Measurements from ENCODE around the gene UBR4. TPM values are rescaled to one million over a fixed set of nuclear protein-coding genes. Genes with fewer than 3 reads are reported as not detected.
"Not testable (repeated sequence)": the region's sequence is repeated elsewhere in the genome, so short reads cannot be mapped to it uniquely, and the experiment has no call there.

UBR4 gene
- total RNA-seq = 69.7 TPM

DNA sequence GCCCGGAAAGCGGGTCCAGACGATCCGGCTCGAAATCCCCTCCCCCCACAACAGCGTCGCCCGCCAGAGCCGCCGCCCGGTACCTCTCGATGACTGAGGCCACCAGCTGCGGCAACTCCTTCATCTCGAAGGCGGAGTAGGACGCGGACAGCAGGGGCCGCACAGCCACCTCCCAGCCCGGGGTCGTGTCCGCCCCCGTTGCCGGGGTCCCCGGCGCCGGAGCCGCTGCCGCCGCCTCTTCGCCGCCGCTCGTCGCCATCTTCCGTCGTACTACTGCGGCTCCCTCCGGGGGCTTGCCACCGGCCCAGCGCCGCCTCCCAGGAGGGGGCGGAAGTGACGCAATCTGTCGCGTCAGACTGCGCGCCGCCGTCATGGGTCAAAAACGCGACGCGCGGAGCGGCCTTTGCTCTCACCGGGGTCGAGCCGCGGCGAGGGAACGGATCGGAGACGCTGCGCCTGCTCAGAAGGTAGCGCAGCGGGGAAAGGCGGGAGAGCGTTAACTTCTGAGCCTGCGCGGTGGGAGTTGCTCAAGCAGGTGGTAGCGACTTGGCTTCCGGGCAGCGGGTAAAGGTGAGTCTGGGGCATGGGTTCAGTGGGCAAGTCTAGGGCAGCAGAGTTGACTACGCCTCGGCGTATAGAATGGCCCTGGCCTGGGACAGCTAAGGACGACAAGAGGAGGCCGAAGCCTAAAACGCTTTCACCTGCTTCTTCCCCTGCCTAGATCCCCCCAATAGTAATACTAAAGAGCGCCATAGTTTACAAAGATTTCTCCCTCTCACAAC, at the start of gene UBR4:
Gene UBR4 (minus strand): TSS at position 277 of the 782 bp plus-strand sequence. CDS start 18 bp downstream, at position 259.
- FAIRE-seq (no peak), DNase-seq (ENCODE audit: low spot score in 2 of 2) (peak; percentile 92 to 94)

DNA sequence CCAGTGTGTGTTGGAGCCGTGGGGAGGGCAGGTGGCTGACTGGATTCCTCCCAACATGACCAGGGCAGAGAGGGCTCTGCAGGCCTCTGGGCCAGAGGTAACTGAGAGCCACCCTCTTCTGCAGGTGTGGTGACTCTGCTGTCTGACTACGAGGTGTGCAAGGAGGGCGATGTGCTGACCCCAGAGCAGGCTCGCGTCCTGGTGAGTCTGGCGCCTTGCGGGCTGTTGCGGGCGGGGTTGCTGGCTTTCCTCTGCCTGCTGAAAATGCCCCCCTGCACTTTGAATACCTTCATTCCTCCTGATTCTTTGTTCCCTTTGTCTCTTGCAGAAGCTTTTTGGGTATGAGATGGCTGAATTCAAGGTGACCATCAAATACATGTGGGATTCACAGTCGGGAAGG, 48.3 kb upstream of the UBR4 start:
- no peak for DNase-seq (ENCODE audit: low spot score in 2 of 2)
- FAIRE-seq = no peak

DNA sequence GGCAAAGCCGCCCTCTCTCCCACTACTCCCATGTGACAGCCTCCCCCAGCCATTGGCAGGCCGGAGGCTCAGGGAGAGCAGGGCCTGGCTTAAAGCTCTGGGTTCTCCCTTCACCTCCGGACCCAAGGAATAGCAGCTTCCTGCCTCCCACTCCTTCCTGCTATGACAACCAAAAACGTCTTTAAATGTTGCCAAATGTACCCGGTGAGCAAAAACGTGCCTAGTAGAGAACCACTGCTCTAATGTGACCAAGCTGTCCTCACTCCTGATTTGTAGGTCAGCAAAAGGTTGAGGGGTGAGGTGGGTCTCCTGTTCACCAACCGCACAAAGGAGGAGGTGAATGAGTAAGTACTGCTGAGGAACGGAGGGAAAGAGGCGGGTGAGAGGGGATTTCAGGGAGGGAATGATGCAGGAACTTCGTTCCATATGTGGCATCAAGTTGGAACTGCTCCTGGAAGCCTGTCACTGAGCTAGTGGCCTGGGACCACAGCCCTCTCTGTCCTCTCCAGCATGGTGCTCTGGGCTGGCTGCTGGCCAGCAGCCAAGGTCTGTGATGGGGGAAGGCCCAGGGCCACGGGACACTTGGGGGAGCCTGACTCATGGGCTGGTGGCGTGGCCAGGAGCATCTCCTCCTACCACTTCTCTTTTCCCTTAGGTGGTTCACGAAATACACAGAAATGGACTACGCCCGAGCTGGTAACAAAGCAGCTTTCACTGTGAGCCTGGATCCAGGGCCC, 47.3 kb upstream of the UBR4 start:
- DNase-seq (ENCODE audit: low spot score in 2 of 2) = no peak
- no peak for FAIRE-seq

DNA sequence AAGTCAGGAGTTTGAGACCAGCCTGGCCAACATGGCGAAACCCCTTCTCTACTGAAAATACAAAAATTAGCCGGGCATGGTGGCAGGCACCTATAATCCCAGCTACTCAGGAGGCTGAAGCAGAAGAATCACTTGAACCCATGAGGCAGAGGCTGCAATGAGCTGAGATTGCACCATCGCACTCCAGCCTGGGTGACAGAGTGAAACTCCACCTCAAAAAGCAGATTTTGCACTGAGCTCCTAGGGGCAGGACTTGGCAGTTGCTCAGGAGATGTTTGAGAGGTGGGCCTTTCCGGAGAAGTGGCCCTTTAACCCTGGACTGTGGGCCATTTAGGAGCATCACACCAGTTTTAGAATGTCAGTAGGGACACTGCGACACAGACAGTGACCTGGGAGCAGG, 46.2 kb upstream of the UBR4 start:
- not testable (repeated sequence) for DNase-seq (ENCODE audit: low spot score in 2 of 2); FAIRE-seq

DNA sequence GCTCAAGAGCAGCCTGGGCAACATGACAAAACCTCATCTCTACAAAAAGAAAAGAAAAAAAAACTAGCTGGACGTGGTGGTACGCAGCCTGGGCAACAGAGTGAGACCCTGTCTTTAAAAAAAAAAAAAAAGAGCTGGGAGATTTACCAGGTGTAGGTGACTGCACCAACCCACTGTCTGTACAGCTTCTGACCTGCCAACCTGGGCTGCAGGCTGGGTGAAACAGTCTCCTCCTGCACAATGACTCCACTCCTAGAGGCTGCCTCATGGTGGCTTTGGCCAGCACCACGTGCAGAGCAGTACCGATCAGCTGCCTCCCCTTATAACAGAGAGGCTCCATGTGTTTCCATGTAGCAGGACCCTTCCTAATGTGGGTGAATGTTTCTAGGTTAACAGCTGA, 45.2 kb upstream of the UBR4 start:
- DNase-seq (ENCODE audit: low spot score in 2 of 2) (no peak), FAIRE-seq (no peak)

DNA sequence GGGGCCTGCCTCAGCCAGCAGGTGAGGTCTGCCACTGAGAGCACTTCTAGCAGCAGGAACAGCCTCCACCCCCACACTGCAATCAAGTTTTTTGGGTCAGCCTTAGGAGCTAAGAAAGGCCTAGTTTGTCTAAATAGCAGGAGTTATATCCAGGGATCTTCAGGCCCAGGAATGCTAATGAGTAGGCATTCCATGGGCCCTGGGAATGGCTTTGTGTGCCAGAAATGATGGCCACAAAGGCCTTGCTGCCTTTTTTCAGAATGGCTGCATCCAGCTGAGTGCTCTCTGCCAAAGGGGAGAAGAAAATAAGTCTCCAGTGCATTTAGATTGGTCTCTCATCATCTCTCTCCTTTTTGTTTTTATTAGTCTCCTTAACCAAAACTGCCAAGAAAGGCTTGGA, 44.4 kb upstream of the UBR4 start:
- no peak for FAIRE-seq

DNA sequence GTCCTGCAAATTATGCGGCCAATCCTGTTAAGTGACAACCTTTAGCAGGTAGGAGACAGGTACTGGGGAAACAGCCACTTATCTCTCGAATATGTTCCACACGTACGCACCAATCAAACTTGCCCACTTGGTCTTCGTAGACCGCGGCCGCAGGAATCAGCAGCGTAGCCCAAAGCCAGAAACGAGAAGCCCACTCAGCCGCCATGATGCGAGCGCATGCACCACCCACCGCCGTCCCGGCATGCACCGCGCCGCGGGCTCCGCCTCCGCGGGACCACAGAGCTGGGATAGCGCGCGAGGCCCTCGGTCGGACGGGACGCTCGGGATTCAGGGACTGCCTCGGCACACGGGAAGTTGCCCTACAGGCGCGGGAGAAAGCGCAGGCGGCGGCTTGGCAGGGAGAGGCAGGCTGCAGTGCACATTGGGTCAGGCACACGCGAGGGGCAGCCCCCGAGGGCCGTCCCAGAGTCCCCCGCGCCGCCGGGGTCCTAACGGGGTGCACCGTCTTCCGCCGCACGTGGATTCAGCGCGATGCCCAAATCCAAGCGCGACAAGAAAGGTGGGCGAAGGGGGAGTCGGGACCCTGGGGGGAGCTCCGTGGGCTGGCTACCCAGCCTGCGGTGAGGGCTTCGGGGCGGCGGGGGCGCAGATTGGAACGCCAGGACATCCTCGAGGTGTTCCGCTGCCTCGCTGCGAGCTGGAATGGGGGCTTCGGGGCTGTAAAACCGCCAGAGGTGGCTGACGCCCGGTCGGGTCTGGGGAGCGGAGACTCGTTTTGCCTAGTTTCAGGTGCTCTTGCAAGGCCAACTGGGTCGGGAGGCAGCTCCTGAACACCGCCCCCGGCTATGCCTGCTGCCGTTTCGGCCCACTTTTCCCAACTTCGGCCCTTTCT, 41.5 kb upstream of the UBR4 start, which contains the start of the genes EMC1 and MRTO4:
Gene EMC1 (minus strand): TSS at position 220 of the 892 bp plus-strand sequence. CDS start 15 bp downstream, at position 205.
Gene MRTO4 (plus strand): TSS at position 501 of the 892 bp plus-strand sequence. CDS start 31 bp downstream, at position 532.
- FAIRE-seq (no peak), DNase-seq (ENCODE audit: low spot score in 2 of 2) (peak; percentile 87 to 91)

More for the DNA sequence above, 44.4 kb upstream of the UBR4 start:
- no peak for DNase-seq (ENCODE audit: low spot score in 2 of 2)

DNA sequence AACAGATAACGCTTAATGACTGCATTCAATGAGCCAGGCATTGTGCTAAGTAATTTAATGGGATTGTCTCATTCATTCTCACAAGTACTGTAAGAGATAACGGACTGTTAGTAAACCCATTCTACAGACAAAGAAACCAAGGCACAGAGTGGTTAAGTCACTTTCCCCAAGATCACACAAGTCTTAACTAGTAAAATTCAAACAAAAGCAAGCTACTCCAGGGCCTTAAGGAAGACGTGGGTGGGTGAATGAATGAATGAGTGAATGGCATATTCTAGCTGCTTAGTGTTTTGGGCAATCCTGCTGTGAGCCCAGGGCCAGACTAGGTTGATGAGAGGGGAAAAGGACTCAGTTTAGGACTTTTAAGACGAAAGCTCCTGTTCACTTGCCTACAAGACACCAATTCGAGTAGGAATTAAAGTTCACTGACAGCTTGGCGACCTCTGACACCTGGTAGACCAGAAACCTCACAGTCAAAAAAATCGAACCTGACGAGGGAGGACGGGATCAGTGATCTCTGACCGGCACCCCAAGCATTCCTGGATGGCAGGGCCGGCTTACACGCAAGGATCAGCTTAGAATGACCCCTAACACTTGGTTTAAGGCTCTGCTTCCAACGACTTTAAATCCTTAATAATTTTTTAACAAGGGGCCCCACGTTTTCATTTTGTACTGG, 40.7 kb upstream of the UBR4 start:
- DNase-seq (ENCODE audit: low spot score in 2 of 2) (no peak), FAIRE-seq (no peak)

DNA sequence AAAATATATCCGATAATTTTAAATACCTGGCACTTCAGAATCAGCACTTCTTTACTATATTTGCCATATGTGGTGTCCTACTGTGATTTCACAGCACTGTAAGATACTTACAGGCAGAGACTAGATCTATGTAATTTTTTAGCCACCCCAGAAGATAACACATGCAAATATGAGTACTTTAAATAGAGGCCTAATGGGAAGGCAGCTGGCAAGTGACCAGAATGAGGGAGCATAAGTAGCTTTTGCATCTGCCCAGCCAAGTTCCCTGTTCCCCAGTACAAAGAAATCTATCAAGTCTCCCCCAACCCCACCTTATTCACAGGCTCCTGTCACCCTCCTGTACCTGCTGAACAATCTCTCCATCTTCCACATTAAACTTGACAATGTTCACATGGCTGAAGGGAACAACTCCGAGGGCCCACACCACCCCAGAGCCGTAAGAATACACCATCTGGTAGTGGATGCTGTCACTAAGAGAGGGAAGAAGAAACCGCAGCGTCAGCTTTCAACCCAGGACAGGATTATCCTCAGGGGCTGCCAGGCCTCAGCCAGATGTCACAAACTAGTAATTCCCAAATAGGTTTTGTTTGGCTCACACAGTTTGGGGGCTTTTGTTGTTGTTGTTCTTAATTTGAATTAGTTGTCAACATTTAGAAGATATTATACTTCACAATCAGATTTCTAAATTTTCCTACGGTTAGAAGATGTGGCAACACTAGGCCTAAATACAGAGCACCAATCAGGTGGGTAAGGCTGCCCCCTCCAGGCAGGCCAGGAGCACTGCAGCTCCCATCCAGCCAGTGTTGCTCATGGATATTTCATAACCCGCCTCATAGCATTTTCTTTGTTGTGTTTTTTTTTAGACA, 30.8 kb upstream of the UBR4 start:
- DNase-seq (ENCODE audit: low spot score in 2 of 2) = peak in 1 of 2 donors; percentile 79
- no peak for FAIRE-seq

DNA sequence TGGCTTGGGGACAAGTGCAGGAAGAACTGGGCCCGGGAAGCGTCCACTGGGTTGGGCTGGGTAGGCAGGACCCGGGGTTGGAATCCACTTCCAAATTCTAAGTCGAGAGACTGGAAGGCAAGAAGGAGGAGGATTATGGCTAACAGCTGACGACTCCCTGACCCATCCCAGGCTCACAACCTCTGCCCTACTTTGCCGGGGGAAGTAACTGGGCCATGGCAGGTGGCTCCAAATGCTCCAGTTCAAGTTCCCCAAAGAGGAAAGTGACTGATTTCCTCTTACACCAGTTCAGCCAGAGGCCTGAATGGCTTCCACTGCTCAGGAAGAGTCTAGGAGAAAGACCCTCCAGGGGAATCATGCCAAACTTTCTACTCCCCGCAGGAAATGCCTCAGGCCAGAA, 29.8 kb upstream of the UBR4 start:
- DNase-seq (ENCODE audit: low spot score in 2 of 2) (no peak), FAIRE-seq (no peak)

DNA sequence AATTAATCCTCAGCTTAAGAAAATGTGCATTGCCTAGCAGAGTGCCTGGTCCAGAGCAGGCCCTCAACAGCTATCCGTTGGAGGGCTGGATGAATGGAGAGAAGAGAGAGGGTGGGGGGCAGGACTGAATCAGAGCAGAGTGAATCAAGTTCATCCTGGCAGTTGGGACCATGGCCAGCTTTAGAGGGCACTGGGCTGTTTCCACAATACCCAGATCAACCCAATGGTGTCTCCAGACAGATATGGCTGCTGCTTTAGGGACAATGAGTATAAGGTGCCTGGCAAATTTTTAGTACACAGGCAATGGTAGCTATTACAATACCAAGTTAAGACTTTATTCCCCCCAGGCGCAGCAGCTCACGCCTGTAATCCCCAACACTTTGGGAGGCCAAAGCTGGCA, 24.2 kb upstream of the UBR4 start:
- FAIRE-seq (no peak), DNase-seq (ENCODE audit: low spot score in 2 of 2) (no peak)

DNA sequence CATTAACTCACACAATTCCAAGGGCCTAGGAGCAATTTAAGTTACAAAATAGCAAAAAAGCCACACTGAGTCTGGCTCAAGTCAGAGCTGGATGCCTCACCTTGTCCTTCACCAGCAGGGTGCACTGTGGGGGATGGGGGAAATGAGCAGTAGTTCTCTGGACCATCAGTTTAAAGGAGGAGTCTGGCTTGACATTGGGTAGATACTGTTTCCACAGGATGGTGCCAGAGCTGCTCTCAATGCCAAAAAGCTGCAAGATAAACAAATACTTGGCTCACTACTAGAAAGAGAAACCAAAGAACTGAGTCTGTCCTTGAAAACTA, 22.4 kb upstream of the UBR4 start:
- no peak for FAIRE-seq

DNA sequence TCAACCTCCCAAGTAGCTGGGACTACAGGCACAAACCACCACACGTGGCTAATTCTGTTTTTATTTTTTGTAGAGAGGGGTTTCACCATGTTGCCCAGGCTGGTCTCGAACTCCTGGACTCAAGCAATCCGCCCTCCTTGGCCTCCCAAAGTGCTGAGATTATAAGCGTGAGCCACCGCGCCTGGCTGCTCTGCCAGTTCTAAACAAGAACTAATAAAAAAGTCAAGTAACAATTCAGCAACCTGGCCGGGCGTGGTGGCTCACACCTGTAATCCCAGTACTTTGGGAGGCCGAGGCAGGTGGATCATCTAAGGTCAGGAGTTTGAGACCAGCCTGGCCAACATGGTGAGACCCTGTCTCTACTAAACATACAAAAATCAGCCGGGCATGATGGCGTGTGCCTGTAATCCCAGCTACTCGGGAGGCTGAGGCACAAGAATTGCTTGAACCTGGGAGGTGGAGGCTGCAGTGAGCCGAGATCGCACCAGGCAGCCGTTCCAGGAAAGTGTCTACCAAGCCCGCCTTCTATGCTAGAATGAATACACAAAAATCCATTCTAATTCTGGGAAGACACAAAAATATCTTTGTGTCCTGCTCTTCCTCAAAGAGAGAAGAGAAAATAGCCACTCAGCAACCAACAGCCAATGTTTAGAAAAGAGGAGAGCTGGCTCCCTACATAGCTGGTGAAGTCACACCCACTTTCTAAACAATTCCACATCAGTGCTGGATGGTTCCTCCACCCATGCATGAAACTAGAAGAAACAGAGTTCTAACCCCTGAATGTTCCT, 21.9 kb upstream of the UBR4 start:
- not testable (repeated sequence) for DNase-seq (ENCODE audit: low spot score in 2 of 2); FAIRE-seq

More for the DNA sequence above, 22.4 kb upstream of the UBR4 start:
- no peak for DNase-seq (ENCODE audit: low spot score in 2 of 2)

DNA sequence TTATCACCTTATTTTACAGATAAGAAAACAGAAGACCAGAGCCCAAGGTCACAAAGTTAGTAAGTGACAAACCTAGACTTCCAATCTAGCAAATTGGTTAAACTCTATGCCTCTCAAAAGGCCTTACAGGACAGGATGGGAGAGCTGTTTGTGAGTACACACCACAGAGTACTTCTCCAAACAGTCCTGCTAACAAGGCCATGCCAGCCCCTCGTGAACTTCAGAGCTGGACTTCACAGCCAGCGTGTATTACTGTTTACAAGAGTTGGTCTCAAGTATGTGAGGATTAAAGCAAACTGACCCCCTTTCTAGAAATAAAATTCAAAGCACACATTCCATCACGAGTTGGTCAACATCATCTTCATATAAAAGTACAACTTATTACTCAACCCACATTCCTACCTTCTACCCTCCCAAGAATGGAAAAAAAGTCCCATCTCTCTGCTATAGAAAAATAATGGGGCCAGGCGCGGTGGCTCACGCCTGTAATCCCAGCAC, 19.8 kb upstream of the UBR4 start:
- no peak for FAIRE-seq

DNA sequence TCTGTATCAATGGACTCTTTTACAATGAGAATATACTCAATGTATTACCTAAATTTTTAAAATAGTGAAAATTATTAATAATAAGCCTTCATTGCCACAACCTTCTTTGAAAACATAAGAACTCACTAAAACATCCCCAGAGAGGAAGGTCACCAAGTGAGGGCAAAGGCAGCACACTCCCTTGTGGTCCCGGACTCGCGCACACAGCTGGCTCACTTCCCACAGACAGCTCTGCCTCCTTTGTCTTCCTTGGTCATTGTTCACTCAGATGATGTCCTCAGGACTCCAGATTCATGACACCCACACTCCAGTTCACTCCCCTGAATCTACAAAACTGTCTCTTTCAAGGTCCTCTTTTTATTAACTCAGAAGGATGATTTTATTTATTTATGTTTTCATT, 19.2 kb upstream of the UBR4 start:
- no peak for FAIRE-seq
- no peak for DNase-seq (ENCODE audit: low spot score in 2 of 2)

More for the DNA sequence above, 19.8 kb upstream of the UBR4 start:
- DNase-seq (ENCODE audit: low spot score in 2 of 2) = no peak

DNA sequence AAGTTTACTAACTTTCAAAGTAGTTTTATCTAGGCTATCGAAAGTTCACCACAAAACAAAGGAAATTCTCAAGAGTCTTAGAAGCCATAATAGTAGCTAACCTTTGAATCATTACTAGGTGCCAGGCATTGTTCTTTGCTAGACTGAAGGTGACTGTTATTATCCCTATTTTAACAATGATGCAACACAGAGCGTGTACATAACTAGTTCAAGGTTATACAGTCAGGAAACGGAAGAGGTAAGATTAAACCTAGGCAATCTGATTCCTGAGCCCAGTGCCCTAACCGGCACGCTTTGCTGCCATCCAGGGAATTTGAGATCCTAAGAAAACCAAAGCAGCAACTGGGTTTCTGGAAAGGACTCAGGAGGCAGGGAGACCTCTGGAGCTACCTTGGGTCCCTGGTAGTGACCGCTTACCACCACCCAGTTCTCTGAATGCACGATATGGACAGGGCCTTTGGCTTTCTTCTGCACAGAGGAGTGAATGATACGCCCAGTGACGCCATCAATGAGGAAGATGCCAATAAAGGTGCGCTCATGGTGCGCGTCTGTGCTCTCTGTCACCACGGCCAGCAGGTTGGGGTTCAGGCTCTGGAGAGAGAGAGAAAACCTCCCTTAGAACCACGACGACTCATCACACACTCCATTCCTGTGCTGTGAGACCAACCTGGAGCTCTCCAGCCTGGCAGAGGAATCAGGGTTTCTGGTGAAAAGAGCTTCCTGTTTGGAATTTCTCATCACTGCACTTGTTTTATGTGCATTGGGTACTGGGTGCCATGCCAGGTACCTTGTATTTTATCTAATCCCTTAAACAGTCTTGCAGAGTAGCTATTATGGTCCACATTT, 13.1 kb upstream of the UBR4 start:
- FAIRE-seq (no peak), DNase-seq (ENCODE audit: low spot score in 2 of 2) (no peak)

DNA sequence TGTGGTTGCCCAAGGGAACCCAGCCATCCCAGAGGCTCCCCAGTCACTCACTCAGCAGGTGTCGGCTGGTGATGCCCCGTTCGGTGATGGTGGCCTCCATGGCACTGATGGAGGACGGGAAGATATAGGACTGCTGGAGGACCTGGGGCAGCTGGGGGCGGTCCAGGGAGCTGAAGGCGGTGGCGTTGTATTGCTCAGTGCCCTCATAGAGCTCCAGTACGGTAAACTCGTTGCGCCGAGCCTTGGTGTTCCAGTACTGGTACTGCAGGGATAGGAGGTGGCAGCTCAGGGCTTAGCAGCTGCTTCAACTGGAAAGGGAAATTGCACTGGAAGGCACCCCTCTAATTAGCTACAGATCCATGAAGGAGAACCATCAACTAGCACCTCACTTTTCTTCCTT, 12.5 kb upstream of the UBR4 start:
- DNase-seq (ENCODE audit: low spot score in 2 of 2) (no peak), FAIRE-seq (no peak)

Measured in frontal cortex (tissue), 4 donors.